Adrenal gland (tissue), 12 donors: ENCODE results near the gene TBC1D22A. TPM values are rescaled to one million over a fixed set of nuclear protein-coding genes. Genes with fewer than 3 reads are reported as not detected.
"Not testable (repeated sequence)": the region's sequence is repeated elsewhere in the genome, so short reads cannot be mapped to it uniquely, and the experiment has no call there.

Source experiments
- DNase-seq, 7 donors: peaks; one replicate each; pipeline ENCODE4 v3.0.0-alpha.2; 2019 to 2020
- H3K27ac ChIP-seq, 5 donors: fragments of 200-600 bp; sonication (generic) in 4 of 5; 1 replicate in 3 of 5; 2 replicates in 2 of 5; pipeline versions ENCODE4 v1.5.1 to v1.8.0; 2016 to 2020; ENCODE audit warnings: mild to moderate bottlenecking in 1 of 5
- H3K27me3 ChIP-seq: fragments of 200-600 bp; 2 replicates; pipeline ENCODE4 v1.8.0; 2021
- H3K36me3 ChIP-seq, 2 donors: fragments of 200-600 bp; replicated peaks in 1 of 2; 1 replicate in 1 of 2; 2 replicates in 1 of 2; pipeline versions ENCODE4 v1.5.1 to v1.8.0; 2018 to 2022
- H3K4me1 ChIP-seq, 2 donors: fragments of 200-600 bp; replicated peaks in 1 of 2; 1 replicate in 1 of 2; 2 replicates in 1 of 2; pipeline versions ENCODE4 v1.5.1 to v1.8.0; 2018 to 2021
- H3K4me3 ChIP-seq, 4 donors: fragments of 200-600 bp; sonication (generic) in 3 of 4; one replicate each; pipeline ENCODE4 v1.5.1; 2016 to 2018
- H3K9me3 ChIP-seq, 3 donors: fragments of 200-600 bp; sonication (generic) in 1 of 3; replicated peaks in 1 of 3; 1 replicate in 2 of 3; 2 replicates in 1 of 3; pipeline versions ENCODE4 v1.5.1 to v1.8.0; 2016 to 2021
- POLR2A ChIP-seq, 2 donors: fragments of 450-650 bp; IDR thresholded peaks; one replicate each; pipeline ENCODE4 v1.6.1; 2017; ENCODE audit warnings: antibody characterized with exemption in 2 of 2, mild to moderate bottlenecking in 2 of 2, moderate library complexity in 1 of 2
- WGBS, 4 donors: extraction: QIAGEN DNeasy Blood & Tissue Kit in 2 of 4; methylation state at CpG; one replicate each; pipeline versions ENCODE4 v1.1.5 to v1.1.7; 2013 to 2017; 5-methylcytosine and 5-hydroxymethylcytosine counted together
- intact Hi-C, 2 donors: fragments of 100-400 bp; cut with DNase I; formaldehyde crosslinking; loops; one replicate each; pipeline versions ENCODE4 v1.14.1 to v1.15.0; 2022 to 2023
- polyA plus RNA-seq, 3 donors: library from polyadenylated mRNA; stranded (reverse); fragments of 200-250 nt in 2 of 3; fragments of 350-450 nt in 1 of 3; fragmentation: Illumina TruSeq in 1 of 3; extraction: RNeasy Lipid Tissue Mini Kit (QIAGEN cat#74804) in 1 of 3; gene quantifications; one replicate each; pipeline ENCODE4 v1.2.3, GENCODE V29; 2013 to 2014
- total RNA-seq, 9 donors: library from RNA; depleted of rRNA in 4 of 9; stranded (reverse); fragments of >200 nt in 4 of 9; fragments of 120-200 nt in 1 of 9; fragmentation: NEBNext Ultra II Directional in 1 of 9; extraction: Animal tissue kit (Norgen Biotek cat#: 25700) in 1 of 9; gene quantifications; one replicate each; pipeline versions ENCODE4 v1.1.0 to v1.2.4, GENCODE V29; 2013 to 2023
- TF ChIP-seq, protein P1 (sequence below), 6 experiments: fragments of 450-650 bp in 4 of 6; fragments of 200-600 bp in 2 of 6; sonication (generic) in 1 of 6; IDR thresholded peaks; 1 replicate in 5 of 6; 2 replicates in 1 of 6; pipeline versions ENCODE4 v1.5.1 to v1.8.0; 2016 to 2021; ENCODE audit warnings: antibody characterized with exemption in 6 of 6, mild to moderate bottlenecking in 2 of 6, moderate library complexity in 1 of 6
- donor health status: healthy with polysubstance abuse.
- donor health status: Bipolar disorder and iron deficiency.
- donor health status: DM: yes; HTN: yes; CAD: no.
- donor health status: DM: no; HTN: no; CAD: no.
- donor health status: DM: no; HTN: no; CAD: no.
- donor health status: DM: yes; HTN: yes; CAD: no.

Gene TBC1D22A
- total and polyA plus RNA-seq, 12 donors = 11.5 to 44.2 (median 28.1) TPM

DNA sequence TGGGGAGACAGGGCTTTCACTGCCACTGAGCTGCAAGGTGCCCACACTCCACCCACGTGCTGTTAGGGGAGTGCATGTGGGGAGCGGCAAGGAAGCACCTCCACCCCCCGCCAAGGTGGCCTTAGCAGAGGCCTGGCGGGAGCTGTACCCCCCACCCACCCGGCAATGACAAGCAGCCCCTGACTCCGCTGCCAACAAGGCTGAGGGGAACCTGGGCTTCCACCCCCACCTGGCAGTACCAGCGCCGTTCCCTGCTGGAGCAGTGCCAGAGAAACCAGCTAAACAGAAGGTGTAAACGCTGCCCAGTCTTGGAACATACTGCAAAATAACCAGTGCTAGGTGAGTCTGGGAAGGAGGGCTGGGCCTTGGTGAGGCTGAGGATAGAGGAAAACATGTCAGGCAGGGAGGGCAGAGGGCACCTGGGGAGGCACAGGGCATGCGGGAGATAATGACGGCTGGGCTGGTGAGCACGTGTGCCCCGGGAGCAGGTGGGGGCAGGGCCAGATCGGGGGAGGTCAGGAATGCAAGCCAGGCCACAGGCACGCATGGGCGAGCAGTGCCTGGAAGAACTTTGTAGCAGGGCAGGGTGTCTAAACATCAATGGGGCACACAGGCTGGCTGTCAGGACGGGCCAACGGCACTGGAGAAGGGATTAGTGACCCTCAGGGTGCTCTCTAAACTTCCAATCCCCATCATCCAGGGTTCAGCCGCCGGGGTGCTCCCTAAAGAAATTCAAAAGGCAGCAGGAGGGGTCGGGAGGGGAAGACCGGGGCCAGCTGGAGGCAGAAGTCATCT is 31.0 kb upstream of the TBC1D22A start:
- no peak for TF ChIP-seq POLR2A (IDR thresholded peaks at IDR 0.05)
- TF ChIP-seq, protein P1, sequence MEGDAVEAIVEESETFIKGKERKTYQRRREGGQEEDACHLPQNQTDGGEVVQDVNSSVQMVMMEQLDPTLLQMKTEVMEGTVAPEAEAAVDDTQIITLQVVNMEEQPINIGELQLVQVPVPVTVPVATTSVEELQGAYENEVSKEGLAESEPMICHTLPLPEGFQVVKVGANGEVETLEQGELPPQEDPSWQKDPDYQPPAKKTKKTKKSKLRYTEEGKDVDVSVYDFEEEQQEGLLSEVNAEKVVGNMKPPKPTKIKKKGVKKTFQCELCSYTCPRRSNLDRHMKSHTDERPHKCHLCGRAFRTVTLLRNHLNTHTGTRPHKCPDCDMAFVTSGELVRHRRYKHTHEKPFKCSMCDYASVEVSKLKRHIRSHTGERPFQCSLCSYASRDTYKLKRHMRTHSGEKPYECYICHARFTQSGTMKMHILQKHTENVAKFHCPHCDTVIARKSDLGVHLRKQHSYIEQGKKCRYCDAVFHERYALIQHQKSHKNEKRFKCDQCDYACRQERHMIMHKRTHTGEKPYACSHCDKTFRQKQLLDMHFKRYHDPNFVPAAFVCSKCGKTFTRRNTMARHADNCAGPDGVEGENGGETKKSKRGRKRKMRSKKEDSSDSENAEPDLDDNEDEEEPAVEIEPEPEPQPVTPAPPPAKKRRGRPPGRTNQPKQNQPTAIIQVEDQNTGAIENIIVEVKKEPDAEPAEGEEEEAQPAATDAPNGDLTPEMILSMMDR (IDR thresholded peaks at IDR 0.05) = no peak
- H3K27ac ChIP-seq = peak overlapping the region in 3 of 5 donors; percentile 15 to 51 (median 34)
- WGBS, 4 donors = 46 to 62% (median 55%) methylated on average over 16 to 22 of the region's 22 CpGs
- peaks cover 32 to 73% of the 10 kb centered on the region in 2 donors for H3K4me1 ChIP-seq
- peak in 5 of 7 donors; percentile 69 to 81 (median 75) for DNase-seq
- no peaks in the 10 kb centered on the region for H3K9me3 ChIP-seq
- no peak overlapping the region for H3K4me3 ChIP-seq
- intact Hi-C loops = loop anchor here in 1 of 2 donors (10.0 kb wide), 1 partner anchor 157 kb away; no protein-coding TSS in a partner anchor
- H3K27me3 ChIP-seq = no peaks in the 10 kb centered on the region
- peaks cover 0 to 5% of the 10 kb centered on the region in 2 donors for H3K36me3 ChIP-seq

DNA sequence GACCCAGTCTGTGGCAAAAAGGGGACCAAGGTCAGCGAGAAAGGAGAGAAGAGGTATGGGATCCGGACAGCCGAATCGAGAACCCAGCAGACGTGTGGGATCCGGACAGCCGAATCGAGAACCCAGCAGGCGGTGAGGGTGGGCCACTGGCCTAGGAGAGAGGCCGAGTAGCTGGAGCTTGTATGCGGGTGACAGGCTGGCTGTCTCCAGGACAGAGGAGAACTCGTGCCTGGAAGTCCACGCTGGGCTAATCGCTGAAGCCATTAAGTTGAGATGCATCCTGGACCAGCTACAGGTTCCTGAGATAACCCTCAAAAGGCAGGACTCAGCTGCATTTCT is 30.4 kb upstream of the TBC1D22A start:
- no peak for DNase-seq
- intact Hi-C loops = loop anchor here in 1 of 2 donors (10.0 kb wide), 1 partner anchor 157 kb away; no protein-coding TSS in a partner anchor
- peaks cover 37 to 78% of the 10 kb centered on the region in 2 donors for H3K4me1 ChIP-seq
- H3K27ac ChIP-seq = peak overlapping the region in 3 of 5 donors; percentile 15 to 51 (median 34)
- no peak overlapping the region for H3K4me3 ChIP-seq
- no peaks in the 10 kb centered on the region for H3K9me3 ChIP-seq
- 81 to 91% (median 88%) methylated on average over 14 of the region's 14 CpGs for WGBS, 4 donors
- no peak for TF ChIP-seq POLR2A (IDR thresholded peaks at IDR 0.05)
- TF ChIP-seq, protein P1 (IDR thresholded peaks at IDR 0.05) = no peak
- H3K27me3 ChIP-seq = no peaks in the 10 kb centered on the region
- H3K36me3 ChIP-seq = peaks cover 0 to 5% of the 10 kb centered on the region in 2 donors

DNA sequence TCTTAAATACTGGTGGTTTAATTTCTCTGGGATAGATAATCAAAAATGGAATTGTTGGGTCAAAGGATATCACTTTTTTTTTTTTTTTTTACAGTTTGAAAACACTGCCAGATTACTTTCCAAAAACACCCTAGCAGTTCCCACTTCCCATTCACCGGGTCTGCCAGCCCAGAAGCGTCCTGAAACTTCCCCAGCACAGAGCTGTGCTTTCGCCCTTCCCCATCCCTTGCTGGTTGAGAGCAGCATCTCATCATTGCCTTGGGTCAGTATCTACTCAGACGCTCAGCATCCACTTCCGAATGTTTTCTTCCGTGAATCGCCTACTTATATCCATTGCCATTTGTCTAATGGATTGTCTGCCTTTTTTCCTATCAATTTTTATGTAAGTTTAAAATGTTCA is 29.9 kb upstream of the TBC1D22A start:
- H3K36me3 ChIP-seq = peaks cover 0 to 5% of the 10 kb centered on the region in 2 donors
- 72 to 82% (median 75%) methylated on average over 7 of the region's 7 CpGs for WGBS, 4 donors
- H3K4me1 ChIP-seq = peaks cover 40 to 81% of the 10 kb centered on the region in 2 donors
- no peak for TF ChIP-seq POLR2A (IDR thresholded peaks at IDR 0.05)
- TF ChIP-seq, protein P1 (IDR thresholded peaks at IDR 0.05) = no peak
- H3K9me3 ChIP-seq = no peaks in the 10 kb centered on the region
- no peak for DNase-seq
- H3K4me3 ChIP-seq = no peak overlapping the region
- no peaks in the 10 kb centered on the region for H3K27me3 ChIP-seq
- H3K27ac ChIP-seq = no peak overlapping the region
- intact Hi-C loops = loop anchor here in 1 of 2 donors (10.0 kb wide), 1 partner anchor 158 kb away; no protein-coding TSS in a partner anchor

DNA sequence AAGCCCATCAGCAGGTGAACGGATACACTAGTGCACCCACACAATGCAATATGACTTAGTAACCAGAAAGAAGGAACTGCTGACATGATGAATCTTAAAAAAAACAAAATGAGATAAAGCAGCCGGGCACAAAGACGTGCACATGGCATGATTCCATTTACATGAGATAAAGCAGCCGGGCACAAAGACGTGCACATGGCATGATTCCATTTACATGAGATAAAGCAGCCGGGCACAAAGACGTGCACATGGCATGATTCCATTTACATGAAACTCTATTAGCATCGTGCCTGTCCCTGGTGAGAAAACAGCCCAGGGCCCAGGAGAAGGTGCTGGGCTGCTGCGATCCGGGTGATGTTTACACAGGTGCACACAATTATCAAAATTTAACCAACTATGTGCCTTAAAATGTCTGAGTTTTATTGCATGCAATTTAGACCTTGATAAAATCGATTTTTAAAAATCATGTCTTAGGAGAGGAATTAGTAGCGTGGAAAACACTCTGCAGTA is 28.2 kb upstream of the TBC1D22A start:
- WGBS, 4 donors = 19 to 30% (median 24%) methylated on average over 12 of the region's 12 CpGs
- H3K4me3 ChIP-seq, H3K36me3 ChIP-seq, H3K27me3 ChIP-seq, H3K9me3 ChIP-seq: not testable (repeated sequence)
- DNase-seq = peak in 2 of 7 donors; percentile 48 to 83
- peak in 1 of 2 donors; percentile 4 for TF ChIP-seq POLR2A (IDR thresholded peaks at IDR 0.05)
- peaks cover 49 to 80% of the 10 kb centered on the region in 2 donors for H3K4me1 ChIP-seq
- intact Hi-C loops = loop anchor here in 1 of 2 donors (10.0 kb wide), 1 partner anchor 159 kb away; no protein-coding TSS in a partner anchor
- peak overlapping the region in 4 of 5 donors; percentile 22 to 95 (median 64) for H3K27ac ChIP-seq
